MM.1S (cell line): Measurements from ENCODE around the gene CDH2.

Experiments used
- DNase-seq: peaks from one replicate; pipeline ENCODE4 v3.0.0-alpha.2; 2015
- H2AFZ ChIP-seq: fragments of 300-600 bp; sonication (generic); 2 replicates; pipeline ENCODE4 v1.6.0; 2016; ENCODE audit warnings: antibody characterized with exemption, low read length
- H3F3A ChIP-seq: fragments of 300-600 bp; sonication (generic); 2 replicates; pipeline ENCODE4 v1.6.1; 2016; ENCODE audit warnings: mild to moderate bottlenecking, antibody characterized with exemption, low read length, moderate library complexity, mixed read lengths; ENCODE audit not compliant: insufficient read depth
- H3K27ac ChIP-seq: fragments of 300-600 bp; sonication (generic); 2 replicates; pipeline ENCODE4 v1.5.1; 2016; ENCODE audit warnings: mild to moderate bottlenecking, low read length
- H3K27me3 ChIP-seq: fragments of 300-600 bp; sonication (generic); replicated peaks from 2 replicates; pipeline ENCODE4 v1.6.0; 2016; ENCODE audit warnings: low read length; ENCODE audit not compliant: insufficient read depth
- H3K36me3 ChIP-seq: fragments of 300-600 bp; sonication (generic); replicated peaks from 2 replicates; pipeline ENCODE4 v1.6.1; 2016; ENCODE audit warnings: mild to moderate bottlenecking, low read length, mixed read lengths; ENCODE audit not compliant: insufficient read depth
- H3K4me1 ChIP-seq: fragments of 300-600 bp; sonication (generic); 2 replicates; pipeline ENCODE4 v1.6.1; 2016; ENCODE audit warnings: low read length, mixed read lengths
- H3K4me2 ChIP-seq: fragments of 300-600 bp; sonication (generic); 2 replicates; pipeline ENCODE4 v1.6.0; 2016; ENCODE audit warnings: low read depth, low read length
- H3K4me3 ChIP-seq: fragments of 300-600 bp; sonication (generic); 2 replicates; pipeline ENCODE4 v1.5.1; 2016; ENCODE audit warnings: low read length, mixed read lengths
- H3K79me2 ChIP-seq: fragments of 300-600 bp; sonication (generic); 2 replicates; pipeline ENCODE4 v1.6.1; 2016; ENCODE audit warnings: mixed run types, low read length, mixed read lengths
- H3K9ac ChIP-seq: fragments of 300-600 bp; sonication (generic); 2 replicates; pipeline ENCODE4 v1.6.1; 2016; ENCODE audit warnings: low read length, mixed read lengths
- H3K9me2 ChIP-seq: fragments of 300-600 bp; sonication (generic); replicated peaks from 2 replicates; pipeline ENCODE4 v1.6.1; 2016; ENCODE audit warnings: mild to moderate bottlenecking, low read length, mixed read lengths; ENCODE audit not compliant: insufficient read depth
- H3K9me3 ChIP-seq: fragments of 300-600 bp; sonication (generic); replicated peaks from 2 replicates; pipeline ENCODE4 v1.6.1; 2016; ENCODE audit warnings: mild to moderate bottlenecking, low read length, mixed read lengths; ENCODE audit not compliant: insufficient read depth
- H4K20me1 ChIP-seq: fragments of 300-600 bp; sonication (generic); 2 replicates; pipeline ENCODE4 v1.6.1; 2016; ENCODE audit warnings: mild to moderate bottlenecking, low read length, moderate library complexity, mixed read lengths; ENCODE audit not compliant: insufficient read depth
- CTCF ChIP-seq: fragments of 300-600 bp; sonication (generic); IDR thresholded peaks from 2 replicates; pipeline ENCODE4 v1.5.1; 2016; ENCODE audit warnings: antibody characterized with exemption, low read length, mixed read lengths
- EZH2 ChIP-seq: fragments of 300-600 bp; sonication (generic); optimal IDR thresholded peaks from 2 replicates; pipeline ENCODE3; 2017; ENCODE audit warnings: low read depth, mild to moderate bottlenecking, antibody characterized with exemption, low read length, mixed read lengths
- EZH2phosphoT487 ChIP-seq: fragments of 300-600 bp; sonication (generic); IDR thresholded peaks from 2 replicates; pipeline ENCODE4 v1.6.1; 2018; ENCODE audit warnings: antibody characterized with exemption, low read length

Gene CDH2

DNA sequence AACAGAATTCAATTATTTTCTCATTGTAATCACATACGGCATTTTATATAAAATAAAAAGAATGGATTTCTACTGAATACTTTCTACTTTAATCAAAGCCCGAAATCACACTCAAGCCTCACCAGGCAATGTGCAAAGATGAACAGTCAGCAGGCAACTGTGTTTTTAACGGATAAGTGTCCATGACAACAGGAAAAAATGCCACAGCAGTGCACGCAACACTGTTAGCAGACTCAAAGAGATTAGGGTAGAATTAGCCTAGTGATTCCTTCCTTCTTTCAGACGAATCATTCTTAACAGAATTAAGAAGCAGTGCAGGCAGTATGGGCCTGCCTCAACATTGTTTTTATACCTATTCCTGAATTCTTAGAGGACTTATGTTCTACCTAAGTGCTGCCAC, 135.6 kb downstream of the CDH2 start:
- DNase-seq: no peak
- Histone ChIP-seq H3K27ac (no peak overlapping the region), H3K27me3 (no peaks in the 10 kb centered on the region), H3K4me2 (no peak overlapping the region), H3K4me3 (no peak overlapping the region), H3K9ac (no peak overlapping the region), H3K9me2 (no peaks in the 10 kb centered on the region), H3K4me1 (no peaks in the 10 kb centered on the region), H3K9me3 (no peaks in the 10 kb centered on the region), H3F3A (no peaks in the 10 kb centered on the region), H3K79me2 (no peaks in the 10 kb centered on the region), H3K36me3 (no peaks in the 10 kb centered on the region), H4K20me1 (no peaks in the 10 kb centered on the region), H2AFZ (no peak overlapping the region)
- TF ChIP-seq EZH2 (no peak), EZH2phosphoT487 (no peak), CTCF (no peak)

DNA sequence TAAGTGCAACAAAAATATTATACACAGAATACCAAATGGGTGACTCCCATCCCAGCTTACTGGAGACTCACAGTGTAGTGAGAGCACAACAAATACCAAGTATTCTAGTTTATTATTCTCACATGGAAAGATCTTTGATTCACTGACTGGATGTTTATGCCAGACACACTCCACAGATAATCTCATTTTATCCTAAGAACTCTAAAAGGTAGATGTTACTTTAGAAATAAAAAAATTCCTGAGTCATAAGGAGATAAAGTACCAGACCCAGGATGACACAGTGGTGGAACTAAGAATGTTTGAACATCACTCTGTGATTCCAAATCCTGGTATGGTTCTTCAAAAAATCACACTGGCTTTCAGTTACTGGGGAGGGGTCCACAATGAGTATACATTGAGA, 136.2 kb downstream of the CDH2 start:
- Histone ChIP-seq H4K20me1 (no peaks in the 10 kb centered on the region), H3K9me3 (no peaks in the 10 kb centered on the region), H2AFZ (no peak overlapping the region), H3K9me2 (no peaks in the 10 kb centered on the region), H3K4me1 (no peaks in the 10 kb centered on the region), H3K4me2 (no peak overlapping the region), H3F3A (no peaks in the 10 kb centered on the region), H3K4me3 (no peak overlapping the region), H3K79me2 (no peaks in the 10 kb centered on the region), H3K9ac (no peak overlapping the region), H3K27me3 (no peaks in the 10 kb centered on the region), H3K27ac (no peak overlapping the region), H3K36me3 (no peaks in the 10 kb centered on the region)
- TF ChIP-seq CTCF (no peak), EZH2 (no peak), EZH2phosphoT487 (no peak)
- DNase-seq: no peak

DNA sequence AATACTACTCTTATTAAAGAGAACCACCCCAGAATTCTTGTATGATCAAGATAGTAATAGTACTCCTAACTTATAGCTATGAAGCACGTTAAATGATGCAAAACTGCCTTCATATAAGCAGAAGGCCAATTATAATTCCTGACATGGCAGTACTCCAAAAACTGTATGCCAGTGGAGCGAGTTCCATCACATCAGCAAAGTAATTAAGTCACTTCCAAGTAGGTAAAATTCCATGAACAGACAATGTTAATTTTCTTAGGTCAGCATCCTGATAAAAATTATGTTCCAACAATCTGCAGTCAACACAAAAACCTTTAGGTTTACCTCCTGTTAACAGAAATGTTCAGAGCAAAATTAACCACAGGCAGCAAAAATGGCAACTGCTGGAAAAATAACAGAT, 136.7 kb downstream of the CDH2 start:
- Histone ChIP-seq H3K27ac (no peak overlapping the region), H3K79me2 (no peaks in the 10 kb centered on the region), H3K9ac (no peak overlapping the region), H4K20me1 (no peaks in the 10 kb centered on the region), H3K4me3 (no peak overlapping the region), H3K36me3 (no peaks in the 10 kb centered on the region), H3K4me2 (no peak overlapping the region), H3K9me2 (no peaks in the 10 kb centered on the region), H3F3A (no peaks in the 10 kb centered on the region), H3K9me3 (no peaks in the 10 kb centered on the region), H3K4me1 (no peaks in the 10 kb centered on the region), H2AFZ (no peak overlapping the region), H3K27me3 (no peaks in the 10 kb centered on the region)
- DNase-seq: no peak
- TF ChIP-seq EZH2 (no peak), EZH2phosphoT487 (no peak), CTCF (no peak)

DNA sequence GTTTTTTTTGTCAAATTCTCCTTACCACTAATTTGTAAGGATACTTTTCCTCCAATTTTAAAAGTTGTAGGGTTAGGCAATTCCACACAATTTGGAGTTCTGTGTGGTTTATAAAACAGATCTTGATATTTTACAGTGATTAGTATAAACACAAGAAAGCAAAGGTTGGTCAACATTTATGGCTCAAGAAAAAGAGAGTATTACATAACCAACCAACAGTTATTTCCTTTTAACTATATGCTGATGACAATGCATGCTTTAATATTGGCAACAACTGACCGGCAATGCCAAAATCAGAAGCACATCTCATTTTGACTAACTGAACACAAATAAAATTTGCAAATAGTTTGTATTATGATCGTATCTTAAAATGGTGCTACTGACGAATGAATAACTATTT, 137.2 kb downstream of the CDH2 start:
- Histone ChIP-seq H3K4me2 (no peak overlapping the region), H2AFZ (no peak overlapping the region), H3K4me3 (no peak overlapping the region), H3K79me2 (no peaks in the 10 kb centered on the region), H3K27ac (no peak overlapping the region), H3F3A (no peaks in the 10 kb centered on the region), H3K9me3 (no peaks in the 10 kb centered on the region), H3K36me3 (no peaks in the 10 kb centered on the region), H4K20me1 (no peaks in the 10 kb centered on the region), H3K27me3 (no peaks in the 10 kb centered on the region), H3K4me1 (no peaks in the 10 kb centered on the region), H3K9ac (no peak overlapping the region), H3K9me2 (no peaks in the 10 kb centered on the region)
- no peak for DNase-seq
- TF ChIP-seq EZH2phosphoT487 (no peak), EZH2 (no peak), CTCF (no peak)
